Keratinocyte (primary cell): ENCODE results near the gene DMRTB1. TPM values are rescaled to one million over a fixed set of nuclear protein-coding genes. Genes with fewer than 3 reads are reported as not detected.

Experiments used
- DNase-seq: peaks from one replicate; pipeline ENCODE4 v3.0.0-alpha.2; 2011; ENCODE audit warnings: low read depth, missing footprints, low spot score
- FAIRE-seq: peaks from 2 replicates; lab custom pipeline; 2011; peaks lifted over from hg19 to GRCh38; lab: Jason Lieb, UNC
- H2AFZ ChIP-seq: 2 replicates; pipeline ENCODE4 v1.6.0; 2012; ENCODE audit warnings: low read length, control low read depth, inconsistent platforms; ENCODE audit not compliant: control insufficient read depth
- H3K27ac ChIP-seq: 2 replicates; pipeline ENCODE4 v1.5.1; 2011; ENCODE audit warnings: low read length; ENCODE audit not compliant: control insufficient read depth, insufficient read depth
- H3K27me3 ChIP-seq: 3 replicates; pipeline ENCODE4 v1.6.0; 2011; ENCODE audit warnings: low read length; ENCODE audit not compliant: control insufficient read depth, insufficient read depth; ENCODE audit errors: extremely low read depth
- H3K36me3 ChIP-seq, 2 experiments: 2 replicates in 1 of 2; 3 replicates in 1 of 2; pipeline ENCODE4 v1.5.1; 2011; ENCODE audit warnings: low read length in 2 of 2, mild to moderate bottlenecking in 1 of 2; ENCODE audit not compliant: control insufficient read depth in 2 of 2, insufficient read depth in 2 of 2; ENCODE audit errors: extremely low read depth in 1 of 2
- H3K4me1 ChIP-seq: 3 replicates; pipeline ENCODE4 v1.5.1; 2011; ENCODE audit warnings: low read length; ENCODE audit not compliant: control insufficient read depth, insufficient read depth; ENCODE audit errors: extremely low read depth
- H3K4me2 ChIP-seq: 3 replicates; pipeline ENCODE4 v1.6.0; 2011; ENCODE audit warnings: low read depth, low read length; ENCODE audit not compliant: control insufficient read depth, insufficient read depth; ENCODE audit errors: extremely low read depth
- H3K4me3 ChIP-seq, 3 experiments: fragments of 200-600 bp in 1 of 3; sonication (generic) in 1 of 3; 2 replicates in 2 of 3; 3 replicates in 1 of 3; pipeline ENCODE4 v1.5.1; 2011 to 2016; ENCODE audit warnings: low read length in 3 of 3, mild to moderate bottlenecking in 3 of 3, control low read depth in 2 of 3, inconsistent platforms in 1 of 3, low read depth in 1 of 3, mixed read lengths in 1 of 3, mixed run types in 1 of 3, moderate library complexity in 1 of 3; ENCODE audit not compliant: control insufficient read depth in 2 of 3, insufficient read depth in 2 of 3; ENCODE audit errors: extremely low read depth in 1 of 3
- H3K79me2 ChIP-seq: 2 replicates; pipeline ENCODE4 v1.6.0; 2012; ENCODE audit warnings: low read length; ENCODE audit not compliant: control insufficient read depth, insufficient read depth
- H3K9ac ChIP-seq: 3 replicates; pipeline ENCODE4 v1.6.0; 2011; ENCODE audit warnings: low read length; ENCODE audit not compliant: control insufficient read depth, insufficient read depth; ENCODE audit errors: extremely low read depth
- H3K9me1 ChIP-seq: 3 replicates; pipeline ENCODE4 v1.6.0; 2011; ENCODE audit warnings: low read length; ENCODE audit not compliant: control insufficient read depth, insufficient read depth; ENCODE audit errors: extremely low read depth
- H3K9me3 ChIP-seq: 2 replicates; pipeline ENCODE4 v1.5.1; 2012; ENCODE audit warnings: low read depth, low read length; ENCODE audit not compliant: control insufficient read depth
- H4K20me1 ChIP-seq: 3 replicates; pipeline ENCODE4 v1.6.0; 2011; ENCODE audit warnings: low read length; ENCODE audit not compliant: control insufficient read depth, insufficient read depth; ENCODE audit errors: extremely low read depth
- CTCF ChIP-seq, 3 experiments: IDR thresholded peaks in 1 of 3; conservative IDR thresholded peaks in 1 of 3; optimal IDR thresholded peaks in 1 of 3; 2 replicates in 2 of 3; 3 replicates in 1 of 3; pipeline versions ENCODE3 to v1.5.1; 2011; ENCODE audit warnings: low read length in 3 of 3, mild to moderate bottlenecking in 3 of 3, moderate library complexity in 2 of 3, control low read depth in 1 of 3, inconsistent platforms in 1 of 3; ENCODE audit not compliant: insufficient read depth in 2 of 3; ENCODE audit errors: extremely low read depth in 1 of 3
- EZH2 ChIP-seq: IDR thresholded peaks from one replicate; pipeline ENCODE4 v1.6.1; 2012; ENCODE audit warnings: inconsistent platforms, mild to moderate bottlenecking, low read length, moderate library complexity
- dilution Hi-C: fragments of 300-500 bp; cut with MboI; formaldehyde crosslinking; loops from one replicate; pipeline ENCODE4 v1.7.0; 2020; ENCODE audit warnings: low sequenced_read_pairs; ENCODE audit not compliant: extremely low pct_ligation_motif_present
- polyA plus RNA-seq, 5 experiments: library from polyadenylated mRNA; depleted of rRNA in 3 of 5; stranded (reverse) in 3 of 5; stranded (forward) in 1 of 5; unstranded in 1 of 5; fragments of >200 nt; gene quantifications; 1 replicate in 1 of 5; 2 replicates in 3 of 5; 3 replicates in 1 of 5; pipeline versions ENCODE4 v1.2.1 to v1.2.3, GENCODE V29; 2011 to 2012; ENCODE audit warnings: missing spikeins in 2 of 5, low read depth in 1 of 5, low replicate concordance in 1 of 5

Gene DMRTB1
- polyA plus RNA-seq, 1 donor (not counting 4 experiments of a cell fraction or from before 2014, with no cell fraction given), result not detected

DNA sequence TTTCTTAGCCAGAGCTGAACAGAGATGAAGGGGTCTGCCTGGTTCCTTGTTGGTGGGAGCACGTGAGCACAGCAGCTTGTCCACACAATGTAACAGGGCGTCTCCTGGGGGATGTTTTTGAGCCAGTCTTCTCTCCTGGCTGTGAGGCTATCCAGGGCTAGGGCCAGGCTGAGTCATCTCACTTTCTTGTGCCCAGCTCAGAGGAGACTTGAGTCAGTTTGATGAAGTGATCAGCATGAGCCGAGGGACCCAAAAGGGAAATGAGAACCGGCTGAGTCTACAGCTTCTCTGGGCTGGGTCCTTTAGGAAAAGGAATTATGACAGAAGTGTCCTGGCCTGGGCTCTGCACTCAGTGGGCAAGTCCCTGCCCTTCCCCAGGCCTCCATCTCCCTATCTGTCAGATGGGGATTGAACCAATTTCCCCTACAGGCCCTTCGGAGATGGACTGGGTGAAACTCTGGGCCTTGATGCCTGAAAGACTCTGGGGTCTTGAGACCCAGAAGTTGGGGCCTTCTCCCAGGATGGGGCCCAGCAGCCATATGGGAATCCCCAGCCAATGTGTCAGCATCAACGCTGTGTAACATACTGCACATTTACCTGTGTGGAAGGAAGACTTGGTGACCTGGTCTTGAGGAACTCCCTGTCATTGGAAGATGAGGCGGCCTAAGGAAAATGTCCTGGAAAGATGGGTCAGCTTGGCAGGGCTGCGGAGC lies 36.6 kb downstream of the DMRTB1 start:
- H3K4me2 ChIP-seq, result no peak overlapping the region
- no peaks in the 10 kb centered on the region for H3K9me3 ChIP-seq
- H3K79me2 ChIP-seq, result no peaks in the 10 kb centered on the region
- H3K4me1 ChIP-seq, result no peaks in the 10 kb centered on the region
- no peak overlapping the region for H3K9ac ChIP-seq
- no peaks in the 10 kb centered on the region for H3K9me1 ChIP-seq
- H3K27me3 ChIP-seq, result no peaks in the 10 kb centered on the region
- H2AFZ ChIP-seq, result no peak overlapping the region
- peaks cover 2% of the 10 kb centered on the region for H4K20me1 ChIP-seq
- no peak for FAIRE-seq
- no peak overlapping the region for H3K4me3 ChIP-seq
- no peak for DNase-seq
- no peaks in the 10 kb centered on the region for H3K36me3 ChIP-seq
- TF ChIP-seq CTCF (optimal IDR thresholded peaks at IDR 0.05 in 1 of 3, IDR thresholded peaks at IDR 0.05 in 1 of 3, conservative IDR thresholded peaks at IDR 0.05 in 1 of 3; ENCODE audit: extremely low read depth in 1 of 3, insufficient read depth in 2 of 3, low read length in 3 of 3) (no peak), EZH2 (no peak)
- dilution Hi-C loops, result loop anchor here (25.0 kb wide), 1 partner anchor 267 kb away; no protein-coding TSS in a partner anchor
- no peak overlapping the region for H3K27ac ChIP-seq

- H3K27ac ChIP-seq, result no peak overlapping the region
- H3K9ac ChIP-seq, result no peak overlapping the region
- peaks cover 2% of the 10 kb centered on the region for H4K20me1 ChIP-seq
- no peaks in the 10 kb centered on the region for H3K36me3 ChIP-seq
- H3K4me2 ChIP-seq, result no peak overlapping the region
- no peaks in the 10 kb centered on the region for H3K9me3 ChIP-seq
- no peaks in the 10 kb centered on the region for H3K4me1 ChIP-seq
- H3K27me3 ChIP-seq, result no peaks in the 10 kb centered on the region
- H3K9me1 ChIP-seq, result no peaks in the 10 kb centered on the region
- dilution Hi-C loops, result loop anchor here (25.0 kb wide), 1 partner anchor 264 kb away; no protein-coding TSS in a partner anchor
- H2AFZ ChIP-seq, result no peak overlapping the region
- no peak overlapping the region for H3K4me3 ChIP-seq
- TF ChIP-seq CTCF (optimal IDR thresholded peaks at IDR 0.05 in 1 of 3, IDR thresholded peaks at IDR 0.05 in 1 of 3, conservative IDR thresholded peaks at IDR 0.05 in 1 of 3; ENCODE audit: extremely low read depth in 1 of 3, insufficient read depth in 2 of 3, low read length in 3 of 3) (no peak), EZH2 (no peak)
- DNase-seq (no peak), FAIRE-seq (no peak)
- H3K79me2 ChIP-seq, result no peaks in the 10 kb centered on the region
These were observed 39.4 kb downstream of the DMRTB1 start for GRCh38 chr1:53498555-53499131.
